ENCODE measurements around the gene SMIM29.

SMIM29 gene

DNA sequence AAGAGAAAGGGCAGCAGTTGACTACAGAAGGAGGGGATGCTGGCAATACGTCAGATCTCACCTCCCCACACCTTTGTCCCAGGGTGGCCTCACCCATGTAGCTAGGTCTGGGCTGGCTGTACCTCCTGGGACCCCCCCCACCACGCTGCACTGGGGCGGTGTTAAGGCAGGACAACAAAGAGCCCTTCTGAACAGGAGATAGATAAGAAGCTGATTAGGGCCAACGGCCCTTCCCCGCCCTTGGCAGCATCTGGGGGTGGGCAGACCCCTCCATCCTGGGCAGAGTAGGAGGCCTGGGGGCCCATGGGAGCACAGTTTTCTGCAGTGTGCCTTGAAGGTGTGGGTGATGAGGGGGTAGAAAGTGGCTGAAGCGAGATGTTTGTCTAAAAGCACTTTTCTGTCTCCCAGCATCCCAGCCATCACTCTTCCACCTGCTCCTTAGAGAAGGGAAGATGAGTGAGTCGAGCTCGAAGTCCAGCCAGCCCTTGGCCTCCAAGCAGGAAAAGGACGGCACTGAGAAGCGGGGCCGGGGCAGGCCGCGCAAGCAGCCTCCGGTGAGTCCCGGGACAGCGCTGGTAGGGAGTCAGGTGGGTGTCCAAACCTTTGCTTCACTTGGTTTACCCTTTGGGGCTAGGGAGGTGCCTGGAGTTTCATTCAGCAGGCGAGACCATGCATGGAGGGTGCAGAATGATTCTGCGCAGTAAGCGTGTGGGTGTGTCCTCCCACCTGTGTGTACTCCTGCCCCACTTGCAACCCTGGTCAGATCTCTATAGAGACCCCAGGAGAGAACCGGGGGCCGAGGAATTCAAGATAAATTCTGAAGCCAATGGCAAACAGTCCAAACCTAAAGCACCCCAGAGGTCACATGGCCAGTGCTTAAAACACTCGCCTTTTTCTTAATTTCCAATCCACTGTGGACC, 8.2 kb downstream of the SMIM29 start:
- Mint-ChIP-seq H3K9me3 (no peaks in the 10 kb centered on the region), H3K4me1 (ENCODE audit: low read depth) (peaks cover 53% of the 10 kb centered on the region), H3K27ac (peak overlapping the region; percentile 36), H3K27me3 (ENCODE audit: low read depth) (no peaks in the 10 kb centered on the region), H3K36me3 (ENCODE audit: low read depth) (peaks cover 50% of the 10 kb centered on the region), H3K4me3 (peak overlapping the region; percentile 21)
- DNase-seq (ENCODE audit: low spot score): no peak

DNA sequence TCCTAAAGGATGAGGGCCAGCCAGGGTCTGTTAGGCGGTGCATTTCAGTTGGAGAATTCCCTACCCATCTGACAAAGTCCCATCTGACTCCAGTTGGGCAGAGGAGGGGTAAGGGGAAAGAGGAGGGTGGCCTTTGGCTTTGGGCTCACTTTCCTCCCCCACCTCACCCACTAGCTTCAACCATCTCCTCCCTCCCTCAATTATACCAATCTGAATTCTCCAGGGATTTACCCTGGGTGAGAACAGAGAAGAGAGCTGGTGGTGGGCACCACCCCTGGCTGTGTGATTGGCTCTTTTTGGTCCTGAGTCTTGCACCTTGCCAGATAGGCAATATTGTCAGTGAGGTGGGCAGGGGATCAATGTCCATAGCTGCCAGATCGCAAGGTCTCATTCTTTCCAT, 8.9 kb downstream of the SMIM29 start:
- Mint-ChIP-seq H3K27ac (peak overlapping the region; percentile 36), H3K4me3 (no peak overlapping the region), H3K36me3 (ENCODE audit: low read depth) (peaks cover 44% of the 10 kb centered on the region), H3K4me1 (ENCODE audit: low read depth) (peaks cover 53% of the 10 kb centered on the region), H3K9me3 (no peaks in the 10 kb centered on the region), H3K27me3 (ENCODE audit: low read depth) (no peaks in the 10 kb centered on the region)
- DNase-seq (ENCODE audit: low spot score): no peak

GRCh38 chr6:34239500-34239825, 9.3 kb downstream of the SMIM29 start:
- Mint-ChIP-seq H3K9me3 (no peaks in the 10 kb centered on the region), H3K27ac (peak overlapping the region; percentile 89), H3K27me3 (ENCODE audit: low read depth) (no peaks in the 10 kb centered on the region), H3K36me3 (ENCODE audit: low read depth) (peaks cover 44% of the 10 kb centered on the region), H3K4me1 (ENCODE audit: low read depth) (peaks cover 53% of the 10 kb centered on the region), H3K4me3 (peak overlapping the region; percentile 91)
- DNase-seq (ENCODE audit: low spot score): no peak

DNA sequence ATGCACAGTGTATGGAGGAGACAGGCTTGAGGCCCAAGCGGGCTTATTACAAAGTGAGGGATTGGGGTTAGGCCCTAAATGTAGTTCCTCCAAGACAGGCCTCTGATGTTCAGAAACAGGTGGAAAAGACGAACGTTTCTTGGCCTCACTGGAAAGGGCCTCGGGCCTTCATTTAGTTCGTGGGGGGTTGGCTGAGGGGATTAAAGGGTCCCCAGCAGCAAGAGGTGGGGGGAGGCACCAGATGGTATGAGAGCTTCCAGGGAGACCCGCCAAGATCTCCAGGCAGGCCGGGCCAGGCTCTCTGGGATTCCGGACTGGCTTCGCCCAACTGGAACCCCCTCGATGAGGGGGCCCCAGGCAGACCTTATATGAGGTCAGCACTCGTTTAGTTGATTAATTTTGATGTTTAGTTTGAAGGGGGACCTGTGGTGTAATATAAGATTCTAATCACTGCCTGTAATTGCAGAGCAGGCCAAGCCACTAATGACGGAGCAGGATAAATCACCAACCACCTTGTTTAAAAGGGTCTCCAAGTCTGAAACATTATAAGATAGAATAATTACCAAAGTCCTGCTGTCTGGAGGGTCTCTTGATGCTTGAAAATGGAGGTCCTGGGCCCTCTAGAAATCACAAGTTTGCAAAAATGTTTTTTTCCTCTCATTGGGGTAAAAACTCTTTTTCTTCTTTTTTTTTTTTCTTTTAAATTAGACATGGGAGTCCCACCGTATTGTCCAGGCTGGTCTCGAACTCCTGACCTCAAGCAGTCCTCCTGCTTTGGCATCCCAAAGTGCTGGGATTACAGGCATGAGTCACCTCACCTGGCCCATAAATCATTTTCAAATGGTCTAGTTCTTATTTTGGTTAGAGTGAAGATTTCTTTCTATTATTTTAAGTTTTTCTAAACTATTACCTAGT, 10.0 kb downstream of the SMIM29 start:
- Mint-ChIP-seq H3K4me1 (ENCODE audit: low read depth) (peaks cover 55% of the 10 kb centered on the region), H3K9me3 (no peaks in the 10 kb centered on the region), H3K4me3 (peak overlapping the region; percentile 91), H3K27me3 (ENCODE audit: low read depth) (no peaks in the 10 kb centered on the region), H3K36me3 (ENCODE audit: low read depth) (peaks cover 44% of the 10 kb centered on the region), H3K27ac (peak overlapping the region; percentile 89)
- DNase-seq (ENCODE audit: low spot score): no peak

GRCh38 chr6:34237722-34238584, 10.9 kb downstream of the SMIM29 start:
- Mint-ChIP-seq H3K36me3 (ENCODE audit: low read depth) (peaks cover 36% of the 10 kb centered on the region), H3K4me1 (ENCODE audit: low read depth) (peaks cover 47% of the 10 kb centered on the region), H3K27ac (peak overlapping the region; percentile 96), H3K4me3 (peak overlapping the region; percentile 91), H3K27me3 (ENCODE audit: low read depth) (no peaks in the 10 kb centered on the region), H3K9me3 (no peaks in the 10 kb centered on the region)
- DNase-seq (ENCODE audit: low spot score): peak; percentile 77

DNA sequence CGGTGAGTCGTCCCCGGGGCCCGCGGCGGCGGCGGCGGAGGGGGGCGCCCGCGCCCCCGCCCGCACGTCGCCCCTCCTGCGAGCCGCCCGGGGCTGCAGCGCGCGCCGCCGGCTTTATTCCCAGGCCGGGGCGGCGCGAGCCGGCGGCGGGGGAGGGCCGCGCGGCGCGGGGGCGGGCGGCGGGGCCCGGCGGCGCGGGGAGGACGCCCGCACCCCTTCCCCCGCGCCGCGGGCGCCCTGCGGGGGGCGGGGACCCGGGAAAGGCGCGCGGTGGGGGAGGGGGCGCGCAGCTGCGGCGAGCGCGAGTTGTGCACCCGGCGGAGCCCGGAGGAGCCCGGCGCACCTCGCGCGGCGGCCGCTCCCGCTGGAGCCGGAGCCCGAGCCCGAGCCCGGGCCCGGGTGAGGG, 11.5 kb downstream of the SMIM29 start:
- no peak overlapping the region for H3K27ac Mint-ChIP-seq
- H3K27me3 Mint-ChIP-seq (ENCODE audit: low read depth): no peaks in the 10 kb centered on the region
- H3K9me3 Mint-ChIP-seq: no peaks in the 10 kb centered on the region
- no peak overlapping the region for H3K4me3 Mint-ChIP-seq
- peak; percentile 32 for DNase-seq (ENCODE audit: low spot score)
- H3K4me1 Mint-ChIP-seq (ENCODE audit: low read depth): peaks cover 42% of the 10 kb centered on the region
- H3K36me3 Mint-ChIP-seq (ENCODE audit: low read depth): peaks cover 30% of the 10 kb centered on the region

DNA sequence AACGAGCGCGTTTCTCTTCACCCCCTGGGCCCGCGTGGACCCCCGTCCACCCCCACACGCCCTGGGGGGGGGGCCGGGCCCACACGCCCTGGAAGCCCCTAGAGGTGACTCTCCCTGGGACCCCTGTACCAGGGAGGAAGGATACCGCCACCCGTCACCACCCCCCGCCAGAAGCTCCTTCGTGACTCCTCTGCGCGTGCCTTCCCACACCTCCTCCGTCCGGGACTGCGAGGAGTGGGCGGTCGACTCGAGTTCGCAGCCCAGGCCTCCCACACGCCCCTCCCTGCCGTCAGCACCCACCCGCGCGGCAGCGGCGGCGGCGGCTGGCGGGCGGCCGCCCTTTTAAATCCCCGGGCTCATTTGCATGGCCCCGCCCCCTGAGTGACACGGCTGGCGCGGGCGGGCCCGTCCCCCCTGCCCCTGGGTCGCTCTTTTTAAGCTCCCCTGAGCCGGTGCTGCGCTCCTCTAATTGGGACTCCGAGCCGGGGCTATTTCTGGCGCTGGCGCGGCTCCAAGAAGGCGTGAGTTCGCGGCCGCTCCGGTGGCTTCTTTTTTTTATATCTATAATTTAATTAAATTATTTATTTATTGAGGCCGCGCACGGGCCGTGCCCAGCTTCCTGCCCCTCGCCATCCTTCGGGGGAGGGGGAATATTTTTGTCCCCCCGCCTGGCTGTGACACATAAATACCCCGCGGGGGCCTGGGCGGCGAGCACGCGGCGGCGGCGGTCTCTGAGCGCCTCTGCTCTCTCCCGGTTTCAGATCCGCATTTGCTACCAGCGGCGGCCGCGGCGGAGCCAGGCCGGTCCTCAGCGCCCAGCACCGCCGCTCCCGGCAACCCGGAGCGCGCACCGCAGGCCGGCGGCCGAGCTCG, 12.1 kb downstream of the SMIM29 start, which contains the start of gene HMGA1:
Gene HMGA1 (plus strand): TSS at position 431 of the 873 bp plus-strand sequence. CDS start 3,908 bp downstream, outside the sequence.
- H3K4me3 Mint-ChIP-seq: peak within 1 kb of the TSS; percentile 90
- H3K9me3 Mint-ChIP-seq: no peaks in the 10 kb centered on the region
- peaks cover 35% of the 10 kb centered on the region for H3K4me1 Mint-ChIP-seq (ENCODE audit: low read depth)
- DNase-seq (ENCODE audit: low spot score): peak; percentile 86
- H3K27me3 Mint-ChIP-seq (ENCODE audit: low read depth): no peaks in the 10 kb centered on the region
- H3K27ac Mint-ChIP-seq: peak within 1 kb of the TSS; percentile 96
- peaks cover 27% of the 10 kb centered on the region for H3K36me3 Mint-ChIP-seq (ENCODE audit: low read depth)

DNA sequence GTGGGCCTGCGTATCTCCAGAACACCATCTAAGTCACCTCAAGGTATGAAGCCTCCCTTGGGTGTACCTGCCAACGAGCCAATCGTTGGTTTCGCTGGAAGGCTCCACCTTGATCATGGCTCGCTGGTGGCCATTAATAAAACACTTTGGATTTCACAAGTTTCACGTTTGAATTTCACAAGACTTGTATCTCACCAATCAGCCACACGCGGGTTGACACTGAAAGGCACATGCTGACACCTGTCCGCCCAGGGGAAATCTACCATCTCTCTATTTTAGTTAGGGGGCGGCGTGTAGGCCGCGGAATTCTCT, 12.7 kb downstream of the SMIM29 start:
- peak overlapping the region; percentile 90 for H3K4me3 Mint-ChIP-seq
- no peaks in the 10 kb centered on the region for H3K9me3 Mint-ChIP-seq
- peak overlapping the region; percentile 96 for H3K27ac Mint-ChIP-seq
- H3K4me1 Mint-ChIP-seq (ENCODE audit: low read depth): peaks cover 30% of the 10 kb centered on the region
- no peak for DNase-seq (ENCODE audit: low spot score)
- no peaks in the 10 kb centered on the region for H3K27me3 Mint-ChIP-seq (ENCODE audit: low read depth)
- peaks cover 21% of the 10 kb centered on the region for H3K36me3 Mint-ChIP-seq (ENCODE audit: low read depth)

DNA sequence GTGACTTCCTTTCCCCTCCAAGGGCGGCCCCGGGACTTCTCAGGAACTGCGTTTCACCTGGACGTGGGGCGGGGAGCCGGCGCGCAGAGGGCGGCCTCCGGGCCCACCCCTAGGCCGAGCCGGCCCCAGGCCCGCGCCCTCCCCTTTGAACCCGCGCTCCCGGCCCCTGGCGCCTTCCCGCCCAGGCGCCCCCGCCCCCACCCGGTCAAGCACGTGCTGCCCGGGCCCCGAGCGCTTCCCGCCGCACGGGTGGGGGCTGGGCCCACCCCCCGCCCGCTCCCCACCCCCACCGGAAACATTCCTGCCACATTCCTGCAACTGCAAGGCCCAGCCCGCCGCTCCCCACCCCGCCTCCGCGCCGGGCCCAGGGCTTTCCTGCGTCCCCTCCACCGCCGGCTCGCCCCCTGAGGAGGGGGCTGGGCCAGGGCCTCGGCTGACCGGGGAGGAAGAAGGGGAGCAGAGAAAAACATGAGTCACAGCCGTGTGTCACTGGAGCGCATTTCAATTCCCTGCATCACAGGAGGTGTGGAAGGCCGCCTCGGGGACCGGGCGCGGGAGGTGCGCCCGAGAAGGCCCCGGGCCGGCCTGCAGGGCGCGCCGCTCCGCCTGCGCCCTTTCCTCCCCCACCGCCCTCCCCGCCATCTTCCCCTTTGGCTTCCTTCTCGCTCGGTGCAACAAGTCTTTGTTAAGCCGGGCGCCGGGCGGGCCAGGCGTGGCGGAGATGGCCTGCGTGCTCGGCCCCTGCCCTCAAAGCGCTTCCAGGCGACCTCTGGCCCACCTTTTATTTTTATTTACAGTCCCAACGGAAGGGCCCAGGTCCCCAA, 13.3 kb downstream of the SMIM29 start:
- H3K4me1 Mint-ChIP-seq (ENCODE audit: low read depth): peaks cover 30% of the 10 kb centered on the region
- H3K4me3 Mint-ChIP-seq: peak overlapping the region; percentile 90
- no peaks in the 10 kb centered on the region for H3K27me3 Mint-ChIP-seq (ENCODE audit: low read depth)
- peak overlapping the region; percentile 96 for H3K27ac Mint-ChIP-seq
- peak; percentile 75 for DNase-seq (ENCODE audit: low spot score)
- peaks cover 16% of the 10 kb centered on the region for H3K36me3 Mint-ChIP-seq (ENCODE audit: low read depth)
- no peaks in the 10 kb centered on the region for H3K9me3 Mint-ChIP-seq

- Mint-ChIP-seq H3K36me3 (ENCODE audit: low read depth) (peaks cover 11% of the 10 kb centered on the region), H3K27ac (peak overlapping the region; percentile 81), H3K4me3 (peak overlapping the region; percentile 34), H3K4me1 (ENCODE audit: low read depth) (peaks cover 25% of the 10 kb centered on the region), H3K9me3 (no peaks in the 10 kb centered on the region), H3K27me3 (ENCODE audit: low read depth) (no peaks in the 10 kb centered on the region)
- DNase-seq (ENCODE audit: low spot score): no peak
Observed at GRCh38 chr6:34234667-34235306, 14.0 kb downstream of the SMIM29 start.

- no peaks in the 10 kb centered on the region for H3K9me3 Mint-ChIP-seq
- no peak overlapping the region for H3K27ac Mint-ChIP-seq
Observed at GRCh38 chr6:34233867-34234266, 14.9 kb downstream of the SMIM29 start.

GRCh38 chr6:34232901-34233300, 15.9 kb downstream of the SMIM29 start:
- Mint-ChIP-seq H3K27me3 (ENCODE audit: low read depth) (no peaks in the 10 kb centered on the region), H3K36me3 (ENCODE audit: low read depth) (no peaks in the 10 kb centered on the region), H3K4me3 (no peak overlapping the region), H3K4me1 (ENCODE audit: low read depth) (peaks cover 15% of the 10 kb centered on the region), H3K27ac (no peak overlapping the region), H3K9me3 (no peaks in the 10 kb centered on the region)
- no peak for DNase-seq (ENCODE audit: low spot score)

More at GRCh38 chr6:34233867-34234266, 14.9 kb downstream of the SMIM29 start:
- Mint-ChIP-seq H3K36me3 (ENCODE audit: low read depth) (peaks cover 7% of the 10 kb centered on the region), H3K27me3 (ENCODE audit: low read depth) (no peaks in the 10 kb centered on the region), H3K4me3 (no peak overlapping the region), H3K4me1 (ENCODE audit: low read depth) (peaks cover 22% of the 10 kb centered on the region)
- DNase-seq (ENCODE audit: low spot score): no peak
